Activated CD4-positive, alpha-beta memory T cell treated with anti-CD3 and anti-CD28 coated beads for 36 hours (primary cell): Measurements from ENCODE around the gene GATA5. TPM values are rescaled to one million over a fixed set of nuclear protein-coding genes. Genes with fewer than 3 reads are reported as not detected.

Source experiments
- CTCF ChIA-PET: fragments of 350-600 bp; sonication (Branson Sonifier 250); formaldehyde crosslinking; loops from one replicate; lab custom pipeline; 2021; ENCODE audit warnings: antibody characterized with exemption, inconsistent platforms; lab: Charles Lee
- POLR2A ChIA-PET: fragments of 350-600 bp; sonication (Branson Sonifier 250); formaldehyde crosslinking; loops from one replicate; lab custom pipeline; 2021; ENCODE audit warnings: antibody characterized with exemption; lab: Charles Lee
- DNase-seq: peaks from one replicate; pipeline ENCODE4 v3.0.0-alpha.2; 2020
- H3K27ac Mint-ChIP-seq: one replicate; pipeline ENCODE4 v1.8.0; 2021; ENCODE audit warnings: mixed read lengths
- H3K27me3 Mint-ChIP-seq: one replicate; pipeline ENCODE4 v1.8.0; 2021; ENCODE audit warnings: mixed read lengths
- H3K36me3 Mint-ChIP-seq: one replicate; pipeline ENCODE4 v1.8.0; 2021; ENCODE audit warnings: mixed read lengths
- H3K4me1 Mint-ChIP-seq: one replicate; pipeline ENCODE4 v1.8.0; 2021; ENCODE audit warnings: low read depth, mixed read lengths
- H3K4me3 Mint-ChIP-seq: one replicate; pipeline ENCODE4 v1.8.0; 2021; ENCODE audit warnings: mild to moderate bottlenecking, mixed read lengths
- H3K9me3 Mint-ChIP-seq: one replicate; pipeline ENCODE4 v1.8.0; 2021; ENCODE audit warnings: mixed read lengths
- intact Hi-C: fragments of 100-400 bp; cut with micrococcal nuclease; formaldehyde crosslinking; loops from one replicate; pipeline ENCODE4 v1.15.1; 2023
- total RNA-seq, 2 experiments: library from RNA; stranded (reverse); gene quantifications; one replicate each; pipeline ENCODE4 v1.2.3, GENCODE V29; 2021

Gene GATA5
- total RNA-seq, 2 experiments from 2014 or later: not detected

GRCh38 chr20:62515280-62515679, 39.5 kb upstream of the GATA5 start:
- H3K27me3 Mint-ChIP-seq: peaks cover 27% of the 10 kb centered on the region
- no peak for DNase-seq
- H3K4me1 Mint-ChIP-seq: no peaks in the 10 kb centered on the region
- ChIA-PET POLR2A (no interaction called here), CTCF (no interaction called here)
- no peaks in the 10 kb centered on the region for H3K9me3 Mint-ChIP-seq
- no peaks in the 10 kb centered on the region for H3K36me3 Mint-ChIP-seq
- no peak overlapping the region for H3K4me3 Mint-ChIP-seq
- intact Hi-C loops: no loop called here
- H3K27ac Mint-ChIP-seq: no peak overlapping the region

- Mint-ChIP-seq H3K27ac (no peak overlapping the region), H3K4me3 (no peak overlapping the region), H3K4me1 (no peaks in the 10 kb centered on the region), H3K36me3 (no peaks in the 10 kb centered on the region), H3K9me3 (no peaks in the 10 kb centered on the region), H3K27me3 (peaks cover 27% of the 10 kb centered on the region)
- POLR2A ChIA-PET: no interaction called here
- CTCF ChIA-PET: no interaction called here
- no peak for DNase-seq
- intact Hi-C loops: no loop called here
Observed at GRCh38 chr20:62513991-62514390, 38.2 kb upstream of the GATA5 start.

DNA sequence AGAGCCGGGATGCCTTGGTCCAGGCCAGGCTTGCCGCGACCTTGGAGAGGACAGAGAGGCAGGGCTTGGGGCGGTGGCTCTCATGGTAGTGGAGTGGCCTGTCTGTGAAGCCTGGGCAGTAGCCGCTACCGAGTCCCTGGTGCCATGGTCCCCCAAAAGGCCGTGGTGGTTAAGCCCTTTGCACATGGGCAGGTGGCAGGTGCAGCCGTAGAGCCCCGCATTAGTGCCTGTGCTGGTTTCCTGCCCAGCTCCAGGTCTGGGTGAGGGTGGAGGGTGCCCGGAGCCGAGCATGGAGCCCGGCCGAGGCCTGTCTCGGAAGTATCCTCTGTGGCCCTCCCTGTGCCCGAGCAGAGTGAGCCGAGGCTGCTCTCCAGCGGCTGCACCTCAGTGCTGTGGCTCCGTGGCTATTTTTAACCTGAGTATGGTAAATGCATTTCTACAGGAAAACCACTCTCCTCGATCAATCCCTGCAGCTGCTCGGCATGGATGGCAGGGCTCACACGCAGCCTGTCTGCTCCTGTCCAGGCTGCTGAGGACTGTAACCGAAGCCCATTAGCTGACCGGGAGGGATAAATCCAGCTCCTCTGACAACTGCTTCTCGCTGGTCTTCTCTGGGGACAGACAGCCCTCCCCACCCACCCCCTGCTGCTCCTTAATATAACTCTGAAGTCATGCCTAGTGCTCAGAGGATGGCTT, 36.3 kb upstream of the GATA5 start:
- Mint-ChIP-seq H3K36me3 (no peaks in the 10 kb centered on the region), H3K4me1 (no peaks in the 10 kb centered on the region), H3K27me3 (peaks cover 24% of the 10 kb centered on the region), H3K27ac (no peak overlapping the region), H3K4me3 (no peak overlapping the region), H3K9me3 (no peaks in the 10 kb centered on the region)
- POLR2A ChIA-PET: no interaction called here
- DNase-seq: no peak
- intact Hi-C loops: no loop called here
- CTCF ChIA-PET: no interaction called here

DNA sequence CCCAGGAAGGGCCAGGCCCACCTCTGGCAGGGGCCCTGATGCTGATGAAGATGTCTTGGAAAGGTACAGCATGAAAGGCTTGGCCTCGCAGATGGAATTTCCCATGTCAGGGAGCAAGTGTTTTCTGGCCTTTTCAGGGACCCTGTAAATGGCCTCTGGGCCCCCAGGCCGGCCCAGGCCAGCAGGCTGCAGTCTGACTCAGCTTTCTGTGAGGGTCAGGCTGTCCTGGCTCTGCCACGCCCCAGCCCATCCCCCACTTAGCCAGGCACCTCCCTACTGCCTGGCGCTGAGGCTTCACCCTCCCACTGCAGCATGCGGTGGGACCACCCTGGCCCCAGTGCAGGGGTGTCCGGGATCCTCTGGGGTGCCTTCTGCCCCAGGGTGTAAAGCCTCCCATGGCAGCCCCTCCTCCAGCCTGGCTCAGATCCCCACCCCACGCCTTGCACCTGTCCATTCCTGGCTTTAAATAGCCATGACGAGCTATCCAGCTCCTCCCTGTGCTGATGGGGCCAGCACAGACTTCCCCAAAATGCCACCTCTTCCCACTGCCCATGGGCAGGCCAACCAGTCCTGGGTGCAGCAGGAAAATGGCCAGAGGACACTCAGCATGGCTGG, 35.6 kb upstream of the GATA5 start:
- POLR2A ChIA-PET: no interaction called here
- no peaks in the 10 kb centered on the region for H3K9me3 Mint-ChIP-seq
- CTCF ChIA-PET: no interaction called here

DNA sequence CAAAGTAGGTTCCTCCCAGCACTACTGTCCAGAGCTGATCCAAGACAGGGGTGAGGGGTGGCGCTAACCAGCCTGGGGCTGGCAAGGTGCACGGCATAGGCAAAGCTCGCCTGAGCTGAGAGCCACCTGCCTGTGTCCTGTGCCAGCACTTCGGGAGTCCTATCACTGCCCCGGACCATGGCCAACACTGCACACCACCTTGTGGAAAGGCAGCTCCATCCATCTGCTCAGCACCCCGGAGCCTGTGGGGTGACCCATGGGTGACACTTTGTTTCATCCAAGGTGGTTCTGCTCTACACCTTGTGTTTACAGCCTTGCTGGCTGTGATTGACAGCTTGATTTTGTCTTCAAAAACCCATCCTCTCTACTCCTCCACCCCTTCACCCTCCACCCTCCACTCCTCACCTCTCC, 32.9 kb upstream of the GATA5 start:
- H3K27ac Mint-ChIP-seq: no peak overlapping the region
- H3K4me1 Mint-ChIP-seq: no peaks in the 10 kb centered on the region
- no peaks in the 10 kb centered on the region for H3K9me3 Mint-ChIP-seq
- H3K4me3 Mint-ChIP-seq: no peak overlapping the region
- intact Hi-C loops: no loop called here
- no peak for DNase-seq
- peaks cover 9% of the 10 kb centered on the region for H3K27me3 Mint-ChIP-seq
- ChIA-PET POLR2A (interaction anchor here (1.4 kb wide), 1 partner anchor 9 kb away, joined by 3 read pairs; no protein-coding TSS in a partner anchor), CTCF (interaction anchor here (1.4 kb wide), 1 partner anchor 9 kb away, joined by 4 read pairs; no protein-coding TSS in a partner anchor)
- no peaks in the 10 kb centered on the region for H3K36me3 Mint-ChIP-seq

More for the DNA sequence above, 35.6 kb upstream of the GATA5 start:
- Mint-ChIP-seq H3K27me3 (peaks cover 18% of the 10 kb centered on the region), H3K4me3 (no peak overlapping the region), H3K4me1 (no peaks in the 10 kb centered on the region), H3K36me3 (no peaks in the 10 kb centered on the region), H3K27ac (no peak overlapping the region)
- intact Hi-C loops: no loop called here
- no peak for DNase-seq

DNA sequence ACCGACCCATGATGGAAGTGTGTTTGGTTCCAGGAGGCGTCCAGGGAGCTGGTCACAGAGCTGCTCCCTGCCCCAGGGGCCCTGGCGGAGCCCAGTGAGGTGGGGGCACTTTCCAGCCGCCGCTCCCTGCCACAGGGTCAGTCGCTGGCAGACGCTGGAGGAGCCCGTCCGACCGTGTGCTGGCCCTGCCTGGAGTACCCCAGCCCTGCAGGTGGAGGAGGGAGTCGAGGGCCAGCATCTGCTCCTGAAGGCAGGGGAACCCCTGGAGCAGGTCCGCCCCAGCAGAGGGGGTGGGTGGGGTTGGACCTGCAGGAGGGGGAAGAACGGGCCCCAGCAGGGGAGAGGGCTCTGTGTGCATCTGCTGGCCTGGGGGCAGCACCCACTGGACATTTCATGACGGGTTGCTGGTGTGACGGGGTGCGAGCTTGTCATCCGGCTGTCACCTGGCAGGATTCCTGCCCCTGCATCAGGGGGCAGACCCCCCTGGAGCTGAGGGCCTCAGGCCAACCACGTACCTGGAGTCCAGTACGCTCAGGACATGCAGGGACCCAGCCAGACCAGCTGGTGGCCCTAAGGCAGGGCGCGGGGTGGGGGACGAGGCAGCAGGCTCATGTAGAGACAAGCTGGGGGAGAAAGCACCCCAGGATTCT, 32.3 kb upstream of the GATA5 start:
- intact Hi-C loops: no loop called here
- CTCF ChIA-PET: interaction anchor here (1.4 kb wide), 1 partner anchor 8 kb away, joined by 4 read pairs; no protein-coding TSS in a partner anchor
- DNase-seq: no peak
- POLR2A ChIA-PET: interaction anchor here (1.4 kb wide), 1 partner anchor 8 kb away, joined by 3 read pairs; no protein-coding TSS in a partner anchor
- Mint-ChIP-seq H3K27me3 (peaks cover 6% of the 10 kb centered on the region), H3K9me3 (no peaks in the 10 kb centered on the region), H3K4me1 (peaks cover 3% of the 10 kb centered on the region), H3K4me3 (no peak overlapping the region), H3K27ac (no peak overlapping the region), H3K36me3 (no peaks in the 10 kb centered on the region)

DNA sequence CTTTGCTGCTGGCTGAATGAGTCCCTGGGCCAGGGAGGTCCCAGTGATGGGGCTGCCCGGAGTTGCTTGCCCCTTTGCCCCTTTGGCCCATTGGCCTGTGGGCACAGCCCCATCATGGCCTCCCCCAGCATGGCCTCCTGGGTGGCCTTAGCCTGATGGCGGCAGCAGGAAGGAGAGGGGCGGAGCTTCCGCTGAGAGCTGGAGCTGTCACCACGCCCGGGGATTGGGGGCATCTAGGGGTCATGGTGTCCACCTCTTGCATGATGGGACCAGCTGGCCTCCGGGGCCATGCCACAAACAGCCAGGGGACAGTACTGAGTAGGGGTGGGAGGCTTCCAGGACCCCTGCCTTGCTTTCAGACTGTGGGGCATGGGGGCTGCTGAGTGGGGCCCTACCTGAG, 31.5 kb upstream of the GATA5 start:
- no peak overlapping the region for H3K27ac Mint-ChIP-seq
- no peak for DNase-seq
- H3K4me3 Mint-ChIP-seq: no peak overlapping the region
- H3K4me1 Mint-ChIP-seq: peaks cover 8% of the 10 kb centered on the region
- H3K36me3 Mint-ChIP-seq: no peaks in the 10 kb centered on the region
- H3K27me3 Mint-ChIP-seq: no peaks in the 10 kb centered on the region
- POLR2A ChIA-PET: no interaction called here
- intact Hi-C loops: no loop called here
- CTCF ChIA-PET: no interaction called here
- no peaks in the 10 kb centered on the region for H3K9me3 Mint-ChIP-seq

- Mint-ChIP-seq H3K9me3 (no peaks in the 10 kb centered on the region), H3K36me3 (no peaks in the 10 kb centered on the region), H3K4me3 (no peak overlapping the region), H3K27ac (no peak overlapping the region), H3K27me3 (no peaks in the 10 kb centered on the region), H3K4me1 (peaks cover 14% of the 10 kb centered on the region)
- no peak for DNase-seq
- POLR2A ChIA-PET: no interaction called here
- CTCF ChIA-PET: no interaction called here
- intact Hi-C loops: no loop called here
Observed at GRCh38 chr20:62506791-62507190, 31.0 kb upstream of the GATA5 start.

DNA sequence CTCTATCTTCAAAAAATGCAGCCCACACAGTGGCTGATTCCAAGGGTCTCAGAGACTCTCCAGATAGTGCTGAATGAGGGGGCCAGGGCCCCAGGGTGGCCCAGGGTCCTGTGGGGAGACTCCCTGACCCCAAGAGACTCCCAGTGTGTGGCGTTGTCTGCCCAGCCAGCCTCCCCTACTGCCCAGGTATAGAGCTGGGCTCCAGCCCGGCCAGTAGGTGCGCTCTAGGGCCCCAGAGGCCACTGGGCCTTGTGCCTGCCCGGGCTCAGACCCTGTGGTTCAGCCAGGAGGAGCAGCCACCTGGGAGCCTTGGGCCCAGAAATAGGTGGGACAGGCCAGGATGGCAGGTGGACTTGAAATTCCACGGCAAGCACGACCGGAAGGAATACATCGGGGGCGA, 30.3 kb upstream of the GATA5 start:
- intact Hi-C loops: no loop called here
- H3K9me3 Mint-ChIP-seq: no peaks in the 10 kb centered on the region
- ChIA-PET POLR2A (no interaction called here), CTCF (no interaction called here)
- no peak for DNase-seq
- H3K4me1 Mint-ChIP-seq: peaks cover 20% of the 10 kb centered on the region
- no peaks in the 10 kb centered on the region for H3K27me3 Mint-ChIP-seq
- no peak overlapping the region for H3K4me3 Mint-ChIP-seq
- no peak overlapping the region for H3K27ac Mint-ChIP-seq
- no peaks in the 10 kb centered on the region for H3K36me3 Mint-ChIP-seq

DNA sequence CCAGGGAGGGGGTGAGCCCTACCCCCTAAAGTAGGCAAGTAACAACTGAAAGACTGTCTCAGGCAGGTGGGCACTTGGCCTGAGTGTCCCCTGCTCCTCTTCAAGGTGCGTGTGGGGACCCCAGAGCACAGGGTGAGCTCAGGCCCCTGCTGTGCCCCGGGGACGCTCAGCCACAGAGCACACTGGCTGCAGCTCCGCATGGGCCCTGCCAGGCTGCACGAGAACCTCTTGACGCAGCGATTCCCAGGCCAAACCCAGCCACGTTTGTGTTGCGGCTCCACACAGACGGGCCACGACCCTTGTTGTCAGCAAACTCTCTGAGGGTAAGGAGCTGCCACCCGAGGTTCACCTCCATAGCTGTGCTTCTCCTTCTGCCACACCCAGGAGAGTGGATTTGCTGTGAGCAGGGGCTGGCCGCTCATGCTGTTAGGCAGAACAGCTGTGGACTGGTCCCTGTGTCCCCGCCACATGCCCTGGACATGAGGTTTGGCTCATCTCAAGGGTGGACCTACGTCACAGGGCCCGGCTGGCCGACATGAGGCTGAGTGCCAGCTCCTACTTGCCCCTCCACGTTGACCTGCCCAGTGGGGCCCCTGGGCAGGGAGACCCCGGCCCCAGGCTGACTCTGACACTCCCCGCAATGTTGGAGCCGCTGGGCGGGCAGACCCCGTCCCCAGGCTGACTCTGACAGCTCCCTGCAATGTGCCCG, 29.7 kb upstream of the GATA5 start:
- peaks cover 26% of the 10 kb centered on the region for H3K4me1 Mint-ChIP-seq
- DNase-seq: no peak
- POLR2A ChIA-PET: no interaction called here

GRCh38 chr20:62504323-62504722, 28.5 kb upstream of the GATA5 start:
- no peaks in the 10 kb centered on the region for H3K9me3 Mint-ChIP-seq
- ChIA-PET CTCF (no interaction called here), POLR2A (no interaction called here)
- no peak for DNase-seq
- H3K27ac Mint-ChIP-seq: no peak overlapping the region
- intact Hi-C loops: loop anchor here (5.0 kb wide), 3 partner anchors 97 to 238 kb away; partner anchors contain the start of gene CABLES2
- peaks cover 29% of the 10 kb centered on the region for H3K4me1 Mint-ChIP-seq
- no peak overlapping the region for H3K4me3 Mint-ChIP-seq
- no peaks in the 10 kb centered on the region for H3K36me3 Mint-ChIP-seq
- no peaks in the 10 kb centered on the region for H3K27me3 Mint-ChIP-seq

More for the DNA sequence above, 29.7 kb upstream of the GATA5 start:
- Mint-ChIP-seq H3K27me3 (no peaks in the 10 kb centered on the region), H3K27ac (no peak overlapping the region), H3K4me3 (no peak overlapping the region), H3K9me3 (no peaks in the 10 kb centered on the region), H3K36me3 (no peaks in the 10 kb centered on the region)
- intact Hi-C loops: no loop called here
- CTCF ChIA-PET: no interaction called here
